ENCODE measurements around the gene PHOSPHO2.
"Not testable (repeated sequence)": the region's sequence is repeated elsewhere in the genome, so short reads cannot be mapped to it uniquely, and the experiment has no call there.

DNA sequence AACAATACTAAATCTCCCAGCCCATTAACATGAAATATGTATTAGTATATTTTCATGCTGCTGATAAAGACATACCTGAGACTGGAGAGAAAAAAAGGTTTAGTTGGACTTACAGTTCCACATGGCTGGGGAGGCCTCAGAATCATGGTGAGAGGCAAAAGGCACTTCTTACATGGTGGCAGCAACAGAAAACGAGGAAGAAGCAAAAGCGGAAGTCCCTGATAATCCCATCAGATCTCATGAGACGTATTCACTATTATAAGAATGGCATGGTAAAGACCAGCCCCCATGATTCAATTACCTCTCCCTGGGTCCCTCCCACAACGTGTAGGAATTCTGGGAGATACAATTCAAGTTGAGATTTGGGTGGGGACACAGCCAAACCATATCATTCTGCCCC lies 7.4 kb upstream of the PHOSPHO2 start:
- not testable (repeated sequence) for TF ChIP-seq CTCF, POLR2A (IDR thresholded peaks at IDR 0.05)
